ENCODE results near the gene ANKRD53.

DNA sequence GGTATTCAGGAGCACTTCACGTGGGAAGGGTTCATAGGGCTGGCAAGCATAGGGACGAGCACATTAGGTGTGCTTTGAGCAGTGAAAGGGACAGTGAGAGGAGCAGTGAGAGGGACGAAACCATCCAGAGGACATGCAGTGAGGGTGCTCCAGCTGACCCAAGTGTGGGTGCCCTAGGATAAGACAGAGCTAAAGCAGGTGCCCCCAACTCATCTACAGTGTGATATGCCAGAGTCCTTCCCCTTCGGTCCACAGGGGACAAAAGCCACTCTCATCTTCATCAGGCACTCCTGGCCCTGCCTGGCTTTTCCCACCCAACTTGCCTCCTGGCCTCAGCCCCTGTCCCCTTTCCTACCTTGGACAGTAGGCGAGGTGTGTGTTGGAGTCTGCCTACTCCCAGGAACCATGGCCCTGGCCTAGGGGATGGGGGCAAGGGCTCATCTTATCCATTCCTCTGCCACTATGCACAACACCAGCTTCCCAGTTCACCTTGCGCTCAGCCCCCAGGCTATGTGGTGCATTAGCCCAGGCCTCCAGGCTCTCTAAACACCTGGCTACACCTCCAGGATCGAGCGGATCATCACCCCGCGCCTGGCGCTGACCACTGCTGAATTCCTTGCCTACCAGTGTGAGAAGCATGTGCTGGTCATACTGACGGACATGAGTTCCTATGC is 16.1 kb upstream of the ANKRD53 start:
- no peak for TF ChIP-seq MEF2A (IDR thresholded peaks at IDR 0.05; ENCODE audit: control insufficient read depth, low read depth, low read length)
- TF ChIP-seq, protein P1, sequence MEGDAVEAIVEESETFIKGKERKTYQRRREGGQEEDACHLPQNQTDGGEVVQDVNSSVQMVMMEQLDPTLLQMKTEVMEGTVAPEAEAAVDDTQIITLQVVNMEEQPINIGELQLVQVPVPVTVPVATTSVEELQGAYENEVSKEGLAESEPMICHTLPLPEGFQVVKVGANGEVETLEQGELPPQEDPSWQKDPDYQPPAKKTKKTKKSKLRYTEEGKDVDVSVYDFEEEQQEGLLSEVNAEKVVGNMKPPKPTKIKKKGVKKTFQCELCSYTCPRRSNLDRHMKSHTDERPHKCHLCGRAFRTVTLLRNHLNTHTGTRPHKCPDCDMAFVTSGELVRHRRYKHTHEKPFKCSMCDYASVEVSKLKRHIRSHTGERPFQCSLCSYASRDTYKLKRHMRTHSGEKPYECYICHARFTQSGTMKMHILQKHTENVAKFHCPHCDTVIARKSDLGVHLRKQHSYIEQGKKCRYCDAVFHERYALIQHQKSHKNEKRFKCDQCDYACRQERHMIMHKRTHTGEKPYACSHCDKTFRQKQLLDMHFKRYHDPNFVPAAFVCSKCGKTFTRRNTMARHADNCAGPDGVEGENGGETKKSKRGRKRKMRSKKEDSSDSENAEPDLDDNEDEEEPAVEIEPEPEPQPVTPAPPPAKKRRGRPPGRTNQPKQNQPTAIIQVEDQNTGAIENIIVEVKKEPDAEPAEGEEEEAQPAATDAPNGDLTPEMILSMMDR (IDR thresholded peaks at IDR 0.05 in 2 of 3, conservative IDR thresholded peaks at IDR 0.05 in 1 of 3; ENCODE audit: insufficient read depth in 2 of 3, low read depth in 1 of 3, low read length in 3 of 3): no peak
- TF ChIP-seq ZNF24 (IDR thresholded peaks at IDR 0.05): no peak

All from K562 (cell line).